Stomach (tissue), 9 donors: ENCODE measurements around the gene HAO2. TPM values are rescaled to one million over a fixed set of nuclear protein-coding genes. Genes with fewer than 3 reads are reported as not detected.

Experiments
- DNase-seq, 2 donors: peaks; one replicate each; pipeline versions ENCODE4 v3.0.0 to v3.0.0-alpha.2; 2013 to 2019
- H3K27ac ChIP-seq, 5 donors: fragments of 200-600 bp in 4 of 5; sonication (generic) in 4 of 5; one replicate each; pipeline ENCODE4 v1.5.1; 2013 to 2019; ENCODE audit warnings: mild to moderate bottlenecking in 1 of 5, moderate library complexity in 1 of 5
- H3K27me3 ChIP-seq, 3 donors: fragments of 200-600 bp; sonication (generic); one replicate each; pipeline ENCODE4 v1.5.1; 2017 to 2019; ENCODE audit warnings: mixed run types in 1 of 3
- H3K36me3 ChIP-seq, 4 donors: fragments of 200-600 bp; sonication (generic); 1 replicate in 3 of 4; 2 replicates in 1 of 4; pipeline ENCODE4 v1.5.1; 2016 to 2019
- H3K4me1 ChIP-seq, 4 donors: fragments of 200-600 bp; sonication (generic); one replicate each; pipeline ENCODE4 v1.5.1; 2016 to 2019
- H3K4me3 ChIP-seq, 4 donors: fragments of 200-600 bp; sonication (generic) in 3 of 4; one replicate each; pipeline ENCODE4 v1.5.1; 2016 to 2019; ENCODE audit warnings: mild to moderate bottlenecking in 1 of 4
- H3K9me3 ChIP-seq, 4 donors: fragments of 200-600 bp; sonication (generic); one replicate each; pipeline ENCODE4 v1.5.1; 2016 to 2019
- CTCF ChIP-seq, 7 experiments: fragments of 450-650 bp in 4 of 7; fragments of 200-600 bp in 3 of 7; sonication (generic) in 3 of 7; IDR thresholded peaks; one replicate each; pipeline ENCODE4 v1.5.1; 2016 to 2019; ENCODE audit warnings: antibody characterized with exemption in 7 of 7, control low read depth in 2 of 7, mild to moderate bottlenecking in 1 of 7
- EP300 ChIP-seq: sonication (generic); formaldehyde crosslinking; IDR thresholded peaks from one replicate; pipeline ENCODE4 v1.6.1; 2017; ENCODE audit warnings: antibody characterized with exemption
- POLR2A ChIP-seq, 4 donors: fragments of 450-650 bp; IDR thresholded peaks; one replicate each; pipeline ENCODE4 v1.6.1; 2016; ENCODE audit warnings: antibody characterized with exemption in 4 of 4, control low read depth in 2 of 4, mild to moderate bottlenecking in 1 of 4, moderate library complexity in 1 of 4
- POLR2AphosphoS5 ChIP-seq, 3 donors: sonication (generic); formaldehyde crosslinking; IDR thresholded peaks; one replicate each; pipeline ENCODE4 v1.6.1; 2016; ENCODE audit warnings: antibody characterized with exemption in 3 of 3
- WGBS, 5 donors: extraction: QIAGEN DNeasy Blood & Tissue Kit in 3 of 5; methylation state at CpG; one replicate each; pipeline versions ENCODE4 v1.1.5 to v1.1.7; 2013 to 2018; 5-methylcytosine and 5-hydroxymethylcytosine counted together
- intact Hi-C: fragments of 100-400 bp; cut with DNase I; formaldehyde crosslinking; loops from one replicate; pipeline ENCODE4 v1.15.1; 2023; ENCODE audit warnings: low total_unique reads
- polyA plus RNA-seq, 3 donors: library from polyadenylated mRNA; stranded (reverse); fragments of 200-250 nt; gene quantifications; one replicate each; pipeline ENCODE4 v1.2.3, GENCODE V29; 2013
- total RNA-seq, 5 donors: library from RNA; depleted of rRNA; stranded (reverse); fragments of >200 nt; gene quantifications; one replicate each; pipeline versions ENCODE4 v1.1.0 to v1.2.3, GENCODE V29; 2014 to 2016
- donor health status: healthy with polysubstance abuse.
- donor health status: Bipolar disorder and iron deficiency.
- donor health status: healthy.

Gene HAO2
- total and polyA plus RNA-seq, 8 donors, result 0.73 TPM; not detected in 7

- no peak for DNase-seq
- 91 to 96% (median 95%) methylated on average over 4 of the region's 4 CpGs for WGBS, 5 donors
- H3K27ac ChIP-seq, result no peak overlapping the region
- no peaks in the 10 kb centered on the region for H3K36me3 ChIP-seq
- H3K4me3 ChIP-seq, result no peak overlapping the region
- H3K4me1 ChIP-seq, result no peaks in the 10 kb centered on the region
- intact Hi-C loops, result no loop called here
- peaks cover 0 to 6% (median 0%) of the 10 kb centered on the region in 4 donors for H3K9me3 ChIP-seq
- H3K27me3 ChIP-seq, result no peaks in the 10 kb centered on the region
- TF ChIP-seq EP300 (no peak), CTCF (IDR thresholded peaks at IDR 0.05) (no peak), POLR2A (IDR thresholded peaks at IDR 0.05) (no peak), POLR2AphosphoS5 (IDR thresholded peaks at IDR 0.05) (no peak)
These were observed 8.9 kb upstream of the HAO2 start for GRCh38 chr1:119359730-119360129.

DNA sequence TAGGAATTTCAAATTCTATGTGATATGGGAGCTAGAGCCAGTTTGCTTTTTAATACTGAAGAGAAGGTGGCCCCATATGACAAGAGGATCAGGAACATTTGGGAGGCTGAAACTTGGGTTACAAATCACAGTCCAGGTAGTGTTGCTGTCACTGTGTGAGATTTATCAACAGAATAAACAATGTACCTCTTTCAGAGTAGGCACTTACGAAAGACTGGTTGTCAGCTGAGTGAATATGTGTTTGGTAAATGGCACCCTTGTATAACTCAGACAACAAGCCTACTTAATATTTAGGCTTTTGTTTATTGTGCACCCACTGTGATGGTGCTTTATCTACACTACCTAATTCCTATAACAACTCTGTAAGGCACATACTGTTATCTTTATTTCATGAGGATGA lies 7.4 kb upstream of the HAO2 start:
- intact Hi-C loops, result no loop called here
- no peak for DNase-seq
- no peak overlapping the region for H3K27ac ChIP-seq
- no peaks in the 10 kb centered on the region for H3K36me3 ChIP-seq
- H3K9me3 ChIP-seq, result peaks cover 0 to 3% (median 0%) of the 10 kb centered on the region in 4 donors
- no peak overlapping the region for H3K4me3 ChIP-seq
- no peak for TF ChIP-seq CTCF (IDR thresholded peaks at IDR 0.05)
- TF ChIP-seq POLR2A (IDR thresholded peaks at IDR 0.05), result no peak
- TF ChIP-seq EP300, result no peak
- no peak for TF ChIP-seq POLR2AphosphoS5 (IDR thresholded peaks at IDR 0.05)
- no peaks in the 10 kb centered on the region for H3K4me1 ChIP-seq
- H3K27me3 ChIP-seq, result no peaks in the 10 kb centered on the region
- WGBS, 5 donors, result 28 to 57% (median 52%) methylated on average over 1 of the region's 1 CpG

GRCh38 chr1:119361620-119362344 lies 6.8 kb upstream of the HAO2 start:
- intact Hi-C loops, result no loop called here
- Histone ChIP-seq H3K4me3 (no peak overlapping the region), H3K9me3 (no peaks in the 10 kb centered on the region), H3K4me1 (no peaks in the 10 kb centered on the region), H3K27ac (no peak overlapping the region), H3K36me3 (no peaks in the 10 kb centered on the region), H3K27me3 (no peaks in the 10 kb centered on the region)
- 60 to 80% (median 65%) methylated on average over 4 of the region's 4 CpGs for WGBS, 5 donors
- peak in 1 of 2 donors; percentile 6 for DNase-seq
- TF ChIP-seq POLR2A (IDR thresholded peaks at IDR 0.05) (no peak), POLR2AphosphoS5 (IDR thresholded peaks at IDR 0.05) (no peak), EP300 (no peak), CTCF (IDR thresholded peaks at IDR 0.05) (no peak)

- 84 to 91% (median 84%) methylated on average over 7 of the region's 7 CpGs for WGBS, 5 donors
- no peaks in the 10 kb centered on the region for H3K4me1 ChIP-seq
- H3K27me3 ChIP-seq, result no peaks in the 10 kb centered on the region
- H3K36me3 ChIP-seq, result no peaks in the 10 kb centered on the region
- no peak for DNase-seq
- no peak for TF ChIP-seq POLR2A (IDR thresholded peaks at IDR 0.05)
- no peak for TF ChIP-seq CTCF (IDR thresholded peaks at IDR 0.05)
- no peak for TF ChIP-seq POLR2AphosphoS5 (IDR thresholded peaks at IDR 0.05)
- no peak for TF ChIP-seq EP300
- intact Hi-C loops, result no loop called here
- no peak overlapping the region for H3K4me3 ChIP-seq
- H3K9me3 ChIP-seq, result no peaks in the 10 kb centered on the region
- H3K27ac ChIP-seq, result no peak overlapping the region
These were observed 5.4 kb upstream of the HAO2 start for GRCh38 chr1:119363162-119363561.
